Psoas muscle (tissue), 8 donors: ENCODE measurements around the gene TNFAIP1. TPM values are rescaled to one million over a fixed set of nuclear protein-coding genes. Genes with fewer than 3 reads are reported as not detected.

ENCODE experiments used
- ATAC-seq, 4 donors: fragments of 200-7000 bp; cut with Tn5 transposase; one replicate each; pipeline ENCODE4 v1.9.1; 2020; ENCODE audit warnings: moderate library complexity in 3 of 4, mild to moderate bottlenecking in 2 of 4
- DNase-seq, 2 donors: peaks; one replicate each; pipeline ENCODE4 v3.0.0-alpha.2; 2020
- H3K27ac ChIP-seq: fragments of 200-600 bp; one replicate; pipeline ENCODE4 v1.8.0; 2022
- H3K27me3 ChIP-seq, 3 donors: fragments of 200-600 bp in 1 of 3; one replicate each; pipeline versions ENCODE4 v1.6.1 to v1.8.0; 2013 to 2022; ENCODE audit warnings: low read length in 2 of 3, mild to moderate bottlenecking in 2 of 3, moderate library complexity in 1 of 3; ENCODE audit not compliant: insufficient read depth in 3 of 3
- H3K36me3 ChIP-seq, 2 donors: fragments of 200-600 bp in 1 of 2; one replicate each; pipeline versions ENCODE4 v1.6.1 to v1.8.0; 2013 to 2022; ENCODE audit warnings: low read depth in 1 of 2, mild to moderate bottlenecking in 1 of 2, moderate library complexity in 1 of 2; ENCODE audit not compliant: insufficient read depth in 1 of 2
- H3K4me1 ChIP-seq: fragments of 200-600 bp; one replicate; pipeline ENCODE4 v1.8.0; 2022
- H3K4me3 ChIP-seq: fragments of 200-600 bp; one replicate; pipeline ENCODE4 v1.8.0; 2022; ENCODE audit warnings: mild to moderate bottlenecking
- H3K9me3 ChIP-seq: fragments of 200-600 bp; one replicate; pipeline ENCODE4 v1.8.0; 2022
- WGBS, 3 donors: extraction: QIAGEN DNeasy Blood & Tissue Kit; methylation state at CpG; one replicate each; pipeline versions ENCODE4 v1.1.6 to v1.1.7; 2013; 5-methylcytosine and 5-hydroxymethylcytosine counted together
- intact Hi-C, 2 donors: fragments of 100-400 bp; cut with DNase I; formaldehyde crosslinking; loops; one replicate each; pipeline versions ENCODE4 v1.11.0 to v1.14.2; 2022
- polyA plus RNA-seq, 3 donors: library from polyadenylated mRNA; stranded (reverse); fragments of 200-250 nt; gene quantifications; one replicate each; pipeline ENCODE4 v1.2.3, GENCODE V29; 2013
- total RNA-seq, 4 donors: library from RNA; stranded (reverse); fragmentation: NEBNext Ultra II Directional in 2 of 4; extraction: Animal tissue kit (Norgen Biotek cat#: 25700) in 2 of 4; gene quantifications; one replicate each; pipeline versions ENCODE4 v1.2.1 to v1.2.4, GENCODE V29; 2021 to 2023
- TF ChIP-seq, protein P1 (sequence below): fragments of 200-600 bp; IDR thresholded peaks from one replicate; pipeline ENCODE4 v1.8.0; 2022; ENCODE audit warnings: antibody characterized with exemption
- donor health status: healthy with polysubstance abuse.
- donor health status: DM: no; HTN: no; CAD: no; lungs with moderate emphysema.
- donor health status: Bipolar disorder and iron deficiency.
- donor health status: healthy.
- donor health status: DM: yes; HTN: yes; CAD: no.
- donor health status: DM: no; HTN: no; CAD: no.
- donor health status: DM: no; HTN: no; CAD: no.
- donor health status: DM: yes; HTN: yes; CAD: no.

TNFAIP1 gene
- total and polyA plus RNA-seq, 7 donors = 13.0 to 32.6 (median 23.3) TPM

DNA sequence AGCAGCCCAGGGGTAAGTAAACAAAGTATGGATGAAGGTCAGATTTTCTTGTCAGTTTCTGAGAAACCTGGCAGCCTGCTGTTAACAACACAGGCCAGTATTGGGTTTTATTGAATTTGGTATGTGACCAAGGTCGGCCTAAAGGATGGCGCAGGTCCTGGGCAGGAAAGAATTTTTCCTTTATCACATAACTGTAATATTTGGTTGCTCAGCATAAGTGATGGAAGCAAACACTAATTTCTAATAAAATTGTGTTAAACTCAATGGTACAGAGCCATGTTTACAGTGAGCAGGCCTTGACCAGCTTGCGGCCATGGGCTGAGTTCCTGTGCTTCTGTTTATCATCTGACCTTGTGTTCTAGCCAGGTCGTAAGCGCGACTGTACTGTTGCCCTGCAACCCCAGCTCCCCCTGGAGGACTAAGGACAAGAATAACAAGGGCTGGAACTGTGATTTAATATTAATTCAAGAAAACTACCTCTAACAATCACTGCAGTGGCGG, 11.2 kb downstream of the TNFAIP1 start:
- no peak for ATAC-seq
- no peak for DNase-seq
- Histone ChIP-seq H3K27ac (no peak overlapping the region), H3K27me3 (no peaks in the 10 kb centered on the region), H3K4me3 (no peak overlapping the region), H3K36me3 (peaks cover 16 to 100% of the 10 kb centered on the region in 2 donors), H3K9me3 (no peaks in the 10 kb centered on the region), H3K4me1 (no peaks in the 10 kb centered on the region)
- intact Hi-C loops = loop anchor here in 1 of 2 donors (10.0 kb wide), 1 partner anchor 892 kb away; the partner anchor contains the start of gene KSR1
- 58 to 63% (median 62%) methylated on average over 7 of the region's 7 CpGs for WGBS, 3 donors
- TF ChIP-seq, protein P1, sequence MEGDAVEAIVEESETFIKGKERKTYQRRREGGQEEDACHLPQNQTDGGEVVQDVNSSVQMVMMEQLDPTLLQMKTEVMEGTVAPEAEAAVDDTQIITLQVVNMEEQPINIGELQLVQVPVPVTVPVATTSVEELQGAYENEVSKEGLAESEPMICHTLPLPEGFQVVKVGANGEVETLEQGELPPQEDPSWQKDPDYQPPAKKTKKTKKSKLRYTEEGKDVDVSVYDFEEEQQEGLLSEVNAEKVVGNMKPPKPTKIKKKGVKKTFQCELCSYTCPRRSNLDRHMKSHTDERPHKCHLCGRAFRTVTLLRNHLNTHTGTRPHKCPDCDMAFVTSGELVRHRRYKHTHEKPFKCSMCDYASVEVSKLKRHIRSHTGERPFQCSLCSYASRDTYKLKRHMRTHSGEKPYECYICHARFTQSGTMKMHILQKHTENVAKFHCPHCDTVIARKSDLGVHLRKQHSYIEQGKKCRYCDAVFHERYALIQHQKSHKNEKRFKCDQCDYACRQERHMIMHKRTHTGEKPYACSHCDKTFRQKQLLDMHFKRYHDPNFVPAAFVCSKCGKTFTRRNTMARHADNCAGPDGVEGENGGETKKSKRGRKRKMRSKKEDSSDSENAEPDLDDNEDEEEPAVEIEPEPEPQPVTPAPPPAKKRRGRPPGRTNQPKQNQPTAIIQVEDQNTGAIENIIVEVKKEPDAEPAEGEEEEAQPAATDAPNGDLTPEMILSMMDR = no peak

DNA sequence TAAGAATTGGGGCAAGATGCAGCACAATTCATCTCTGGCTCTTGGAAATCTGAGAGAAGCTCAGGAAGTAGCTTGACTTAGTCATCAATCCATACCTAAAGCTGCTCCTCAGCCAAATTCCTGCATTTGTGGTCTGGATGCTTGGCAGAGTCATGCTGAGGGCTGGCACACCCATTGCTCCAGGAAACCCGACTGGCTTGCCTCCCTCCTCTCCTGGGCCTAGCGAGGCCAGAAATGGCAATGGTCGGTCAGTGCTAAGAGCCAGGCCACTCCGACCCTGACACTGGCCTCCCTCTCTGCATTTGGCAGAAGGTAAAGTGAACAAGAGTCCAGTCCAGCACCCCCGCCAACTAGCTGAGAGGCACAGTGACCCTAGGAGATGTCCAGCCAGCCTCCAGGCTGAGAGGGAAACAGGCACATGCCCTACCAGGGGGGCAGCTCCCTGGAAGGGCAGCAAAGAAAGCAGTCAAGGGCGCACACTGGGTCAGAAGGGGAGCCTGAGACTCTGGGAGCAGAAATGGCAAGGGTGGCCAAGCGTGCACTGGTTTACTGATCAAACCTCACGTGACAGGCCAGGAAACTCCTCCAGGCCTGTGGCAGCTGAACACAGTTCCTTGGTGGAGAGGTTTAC, 11.8 kb downstream of the TNFAIP1 start:
- ATAC-seq = no peak
- Histone ChIP-seq H3K27ac (no peak overlapping the region), H3K36me3 (peaks cover 18 to 100% of the 10 kb centered on the region in 2 donors), H3K4me1 (no peaks in the 10 kb centered on the region), H3K4me3 (no peak overlapping the region), H3K27me3 (no peaks in the 10 kb centered on the region), H3K9me3 (no peaks in the 10 kb centered on the region)
- TF ChIP-seq, protein P1 = no peak
- no peak for DNase-seq
- intact Hi-C loops = loop anchor here in 1 of 2 donors (10.0 kb wide), 1 partner anchor 893 kb away; the partner anchor contains the start of gene KSR1
- whole genome bisulfite sequencing, 3 donors = 75 to 81% (median 80%) methylated on average over 8 of the region's 8 CpGs

DNA sequence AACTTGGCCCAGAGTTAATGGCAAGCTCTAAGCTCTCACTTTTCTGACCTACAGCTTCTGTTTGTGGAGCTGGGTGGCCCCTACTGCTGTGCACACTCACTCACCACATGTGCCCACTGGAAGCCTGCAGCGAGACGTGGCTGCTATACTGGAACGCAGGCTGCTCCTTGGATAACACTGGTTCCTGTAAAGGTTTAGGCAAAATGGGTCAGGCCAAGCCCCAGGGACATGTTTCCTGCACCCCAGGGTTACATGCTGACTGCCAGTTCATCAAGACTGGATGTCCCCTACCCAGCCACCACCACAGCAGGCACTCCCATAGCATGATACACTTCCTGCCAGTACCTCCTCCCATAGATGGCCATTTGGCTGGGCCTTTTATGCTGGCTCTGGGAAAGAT, 13.4 kb downstream of the TNFAIP1 start:
- Histone ChIP-seq H3K27ac (no peak overlapping the region), H3K36me3 (peaks cover 22 to 100% of the 10 kb centered on the region in 2 donors), H3K4me3 (no peak overlapping the region), H3K4me1 (no peaks in the 10 kb centered on the region), H3K9me3 (no peaks in the 10 kb centered on the region), H3K27me3 (no peaks in the 10 kb centered on the region)
- no peak for ATAC-seq
- 73 to 81% (median 79%) methylated on average over 3 of the region's 3 CpGs for WGBS, 3 donors
- intact Hi-C loops = loop anchor here in 1 of 2 donors (10.0 kb wide), 1 partner anchor 894 kb away; the partner anchor contains the start of gene KSR1
- TF ChIP-seq, protein P1 = no peak
- DNase-seq = no peak

DNA sequence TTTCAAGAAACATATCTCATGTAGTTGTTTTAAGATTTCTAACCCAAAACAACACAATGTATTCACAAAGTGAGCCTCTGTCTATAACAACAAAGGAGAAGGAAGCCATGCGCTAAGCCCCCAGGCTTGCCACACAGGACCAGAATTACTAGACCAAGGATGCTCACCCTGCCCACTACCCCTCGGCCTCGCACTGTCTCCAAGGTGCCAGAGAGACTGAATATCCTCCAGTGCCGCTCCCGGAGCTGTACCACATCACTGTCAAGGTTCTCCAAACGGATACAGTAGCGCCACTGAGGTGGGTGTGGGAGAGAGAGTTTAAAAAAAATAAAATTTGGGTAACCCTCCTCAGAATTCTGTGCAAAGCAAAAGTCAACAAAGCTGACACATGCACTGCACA, 14.7 kb downstream of the TNFAIP1 start:
- H3K27me3 ChIP-seq = no peaks in the 10 kb centered on the region
- H3K9me3 ChIP-seq = no peaks in the 10 kb centered on the region
- H3K4me1 ChIP-seq = no peaks in the 10 kb centered on the region
- 93 to 94% (median 94%) methylated on average over 7 of the region's 7 CpGs for WGBS, 3 donors
- H3K36me3 ChIP-seq = peaks cover 28 to 100% of the 10 kb centered on the region in 2 donors
- ATAC-seq (no peak), DNase-seq (no peak)
- intact Hi-C loops = no loop called here
- TF ChIP-seq, protein P1 = no peak
- no peak overlapping the region for H3K4me3 ChIP-seq
- H3K27ac ChIP-seq = no peak overlapping the region
